SK-N-SH (cell line): Measurements from ENCODE around the gene UBTD2. TPM values are rescaled to one million over a fixed set of nuclear protein-coding genes. Genes with fewer than 3 reads are reported as not detected.

Source experiments
- CTCF ChIA-PET: fragments of 300-600, 350-600 bp; formaldehyde crosslinking; extraction: SDS; loops from one replicate; lab custom pipeline; 2021; lab: Yijun Ruan, JAX
- POLR2A ChIA-PET: fragments of 350-600 bp; sonication (Branson Sonifier 250); formaldehyde crosslinking; extraction: SDS; loops from one replicate; lab custom pipeline; 2020; ENCODE audit warnings: antibody characterized with exemption, inconsistent platforms; lab: Yijun Ruan, JAX
- DNase-seq: peaks from one replicate; pipeline ENCODE4 v3.0.0; 2012
- H2AFZ ChIP-seq: fragments of 200-600 bp; sonication (generic); 2 replicates; pipeline ENCODE4 v1.8.1; 2016; ENCODE audit warnings: antibody characterized with exemption, mild to moderate bottlenecking, low read depth
- H3F3A ChIP-seq: fragments of 200-600 bp; sonication (generic); replicated peaks from 2 replicates; pipeline ENCODE3; 2016; ENCODE audit warnings: antibody characterized with exemption, mild to moderate bottlenecking; ENCODE audit not compliant: insufficient read depth
- H3K27ac ChIP-seq, 2 experiments: fragments of 200-500 bp in 1 of 2; fragments of 200-600 bp in 1 of 2; sonication (Bioruptor generic) in 1 of 2; sonication (generic), shearing (Covaris generic) in 1 of 2; 2 replicates each; pipeline versions ENCODE4 v1.5.1 to v1.6.1; 2014 to 2016; ENCODE audit warnings: low read depth in 2 of 2, inconsistent platforms in 1 of 2, low read length in 1 of 2, mild to moderate bottlenecking in 1 of 2, mixed read lengths in 1 of 2
- H3K27me3 ChIP-seq: fragments of 200-600 bp; sonication (generic), shearing (Covaris generic); 2 replicates; pipeline ENCODE4 v1.6.1; 2016; ENCODE audit warnings: mixed run types; ENCODE audit not compliant: insufficient read depth
- H3K36me3 ChIP-seq, 2 experiments: fragments of 200-500 bp in 1 of 2; fragments of 200-600 bp in 1 of 2; sonication (Bioruptor generic) in 1 of 2; sonication (generic) in 1 of 2; replicated peaks in 1 of 2; 2 replicates each; pipeline versions ENCODE3 to v1.5.1; 2014 to 2016; ENCODE audit warnings: low read length in 1 of 2, mild to moderate bottlenecking in 1 of 2; ENCODE audit not compliant: insufficient read depth in 2 of 2, control insufficient read depth in 1 of 2
- H3K4me1 ChIP-seq, 2 experiments: fragments of 200-500 bp in 1 of 2; fragments of 200-600 bp in 1 of 2; sonication (Bioruptor generic) in 1 of 2; sonication (generic), shearing (Covaris generic) in 1 of 2; 2 replicates each; pipeline versions ENCODE4 v1.5.1 to v1.6.1; 2014 to 2016; ENCODE audit warnings: low read depth in 1 of 2, low read length in 1 of 2, mixed run types in 1 of 2; ENCODE audit not compliant: insufficient read depth in 2 of 2, control insufficient read depth in 1 of 2
- H3K4me2 ChIP-seq: fragments of 200-600 bp; sonication (generic), shearing (Covaris generic); 2 replicates; pipeline ENCODE4 v1.6.1; 2017; ENCODE audit warnings: mixed run types
- H3K4me3 ChIP-seq, 2 experiments: fragments of 200-500 bp in 1 of 2; fragments of 200-600 bp in 1 of 2; sonication (Bioruptor generic) in 1 of 2; sonication (generic), shearing (Covaris generic) in 1 of 2; 2 replicates each; pipeline versions ENCODE4 v1.5.1 to v1.8.1; 2014 to 2016; ENCODE audit warnings: low read depth in 2 of 2, inconsistent platforms in 1 of 2, low read length in 1 of 2, mild to moderate bottlenecking in 1 of 2, mixed read lengths in 1 of 2, moderate library complexity in 1 of 2
- H3K79me2 ChIP-seq: fragments of 200-600 bp; sonication (generic); 2 replicates; pipeline ENCODE4 v1.8.1; 2017; ENCODE audit warnings: mild to moderate bottlenecking; ENCODE audit not compliant: insufficient read depth
- H3K9ac ChIP-seq: fragments of 200-600 bp; sonication (generic); 2 replicates; pipeline ENCODE4 v1.6.1; 2017; ENCODE audit warnings: mixed run types
- H3K9me2 ChIP-seq: fragments of 200-600 bp; sonication (generic); 2 replicates; pipeline ENCODE4 v1.6.1; 2017; ENCODE audit warnings: mixed run types
- H3K9me3 ChIP-seq: fragments of 200-600 bp; sonication (generic); 2 replicates; pipeline ENCODE4 v1.6.1; 2017; ENCODE audit warnings: mixed run types, mild to moderate bottlenecking, moderate library complexity
- H4K20me1 ChIP-seq: fragments of 200-600 bp; sonication (generic); 2 replicates; pipeline ENCODE4 v1.6.1; 2017; ENCODE audit warnings: mild to moderate bottlenecking, mixed run types; ENCODE audit not compliant: insufficient read depth
- EZH2phosphoT487 ChIP-seq: fragments of 200-600 bp; sonication (generic); IDR thresholded peaks from 2 replicates; pipeline ENCODE4 v1.6.1; 2017; ENCODE audit warnings: low read depth, mixed run types, mild to moderate bottlenecking, antibody characterized with exemption, moderate library complexity, borderline replicate concordance
- FOXM1 ChIP-seq: IDR thresholded peaks from 2 replicates; pipeline ENCODE4 v1.4.0; 2012; ENCODE audit warnings: low read depth, mild to moderate bottlenecking
- IRF3 ChIP-seq: fragments of 150-350 bp; IDR thresholded peaks from 2 replicates; pipeline ENCODE4 v1.6.1; 2016; ENCODE audit warnings: mild to moderate bottlenecking, low read depth, low read length
- MXI1 ChIP-seq: IDR thresholded peaks from 2 replicates; pipeline ENCODE4 v1.6.1; 2012; ENCODE audit warnings: mild to moderate bottlenecking, low read depth, low read length, improper control_type of control experiment
- NRF1 ChIP-seq: IDR thresholded peaks from 2 replicates; pipeline ENCODE4 v1.6.1; 2012; ENCODE audit warnings: low read depth, mild to moderate bottlenecking, low read length
- PBX3 ChIP-seq: IDR thresholded peaks from 2 replicates; pipeline ENCODE4; 2012
- POLR2AphosphoS5 ChIP-seq: IDR thresholded peaks from 2 replicates; pipeline ENCODE4 v1.6.1; 2012; ENCODE audit warnings: low read depth, low read length
- RCOR1 ChIP-seq: fragments of 150-350 bp; IDR thresholded peaks from 2 replicates; pipeline ENCODE4 v1.6.1; 2017; ENCODE audit warnings: antibody characterized with exemption, low read length
- SIN3A ChIP-seq: IDR thresholded peaks from 2 replicates; pipeline ENCODE4 v1.6.1; 2012; ENCODE audit warnings: low read depth, mild to moderate bottlenecking, low read length, moderate library complexity, borderline replicate concordance
- TAF1 ChIP-seq: IDR thresholded peaks from 2 replicates; pipeline ENCODE4 v1.6.1; 2012; ENCODE audit warnings: low read depth, mild to moderate bottlenecking, low read length, moderate library complexity, borderline replicate concordance
- TCF12 ChIP-seq: IDR thresholded peaks from 2 replicates; pipeline ENCODE4 v1.4.0; 2012
- USF2 ChIP-seq: fragments of 150-350 bp; IDR thresholded peaks from 2 replicates; pipeline ENCODE4 v1.6.1; 2017; ENCODE audit warnings: antibody characterized with exemption, low read length, low read depth, borderline replicate concordance
- WGBS: methylation state at CpG from one replicate; pipeline ENCODE4 v1.1.6; 2017; ENCODE audit warnings: low lambda C conversion rate; 5-methylcytosine and 5-hydroxymethylcytosine counted together
- polyA plus RNA-seq, 3 experiments: library from polyadenylated mRNA; depleted of rRNA; stranded (reverse); fragments of >200 nt; gene quantifications; 2 replicates each; pipeline ENCODE4 v1.2.3, GENCODE V29; 2012
- TF ChIP-seq, protein P1 (sequence below): IDR thresholded peaks from 2 replicates; pipeline ENCODE4 v1.4.0; 2012; ENCODE audit warnings: low read depth, borderline replicate concordance
- TF ChIP-seq, protein P2 (sequence below): IDR thresholded peaks from 2 replicates; pipeline ENCODE4 v1.4.0; 2012; ENCODE audit warnings: low read depth
- TF ChIP-seq, protein P3 (sequence below): fragments of 200-600 bp; sonication (generic); IDR thresholded peaks from 2 replicates; pipeline ENCODE4 v1.6.1; 2017; ENCODE audit warnings: antibody characterized with exemption, mild to moderate bottlenecking, moderate library complexity

UBTD2 gene
- polyA plus RNA-seq, 1 of the 3 experiments (the other 2 are of a cell fraction): 13.8 TPM

DNA sequence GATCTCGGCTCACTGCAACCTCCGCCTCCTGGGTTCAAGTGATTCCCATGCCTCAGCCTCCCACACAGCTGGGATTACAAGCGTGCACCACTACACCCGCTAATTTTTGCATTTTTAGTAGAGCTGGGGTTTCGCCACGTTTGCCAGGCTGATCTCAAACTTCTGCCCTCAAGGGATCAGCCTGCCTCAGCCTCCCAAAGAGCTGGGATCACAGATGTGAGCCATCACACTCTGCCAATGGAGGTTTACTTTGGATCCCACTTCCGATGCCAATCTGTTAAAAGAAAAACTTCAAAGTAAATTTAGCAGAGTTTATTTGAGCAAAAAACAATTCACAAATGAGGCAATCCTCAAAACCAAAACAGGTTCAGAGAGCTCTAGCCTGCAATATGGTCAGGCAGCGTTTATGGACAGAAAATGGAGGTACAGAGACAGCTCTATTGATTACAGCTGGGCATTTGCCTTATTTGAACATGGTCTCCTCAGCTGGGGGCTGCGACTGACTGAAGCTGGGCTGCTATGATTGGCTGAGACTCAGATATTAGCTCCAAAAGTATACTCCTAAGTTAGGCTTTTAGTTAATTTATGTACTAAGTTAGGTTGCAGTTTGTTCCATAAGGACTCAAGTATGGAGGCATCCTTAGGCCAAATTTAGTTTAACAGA lies 18.6 kb upstream of the UBTD2 start:
- CTCF ChIA-PET: interaction anchor here (0.6 to 2.1 kb wide), 6 partner anchors 9 to 149 kb away, joined by 3 to 12 read pairs (median 4); no protein-coding TSS in a partner anchor
- Histone ChIP-seq H3K9ac (no peak overlapping the region), H3K9me2 (no peaks in the 10 kb centered on the region), H3K4me2 (no peak overlapping the region), H3K27me3 (no peaks in the 10 kb centered on the region), H3K27ac (no peak overlapping the region), H3F3A (no peaks in the 10 kb centered on the region), H3K36me3 (no peaks in the 10 kb centered on the region), H4K20me1 (no peaks in the 10 kb centered on the region), H2AFZ (no peak overlapping the region), H3K4me1 (no peaks in the 10 kb centered on the region), H3K9me3 (no peaks in the 10 kb centered on the region; the same call in 1 of the 2 replicates), H3K4me3 (no peak overlapping the region), H3K79me2 (no peaks in the 10 kb centered on the region)
- WGBS: 76% methylated on average over 9 of the region's 9 CpGs
- POLR2A ChIA-PET: no interaction called here
- no peak for DNase-seq
- TF ChIP-seq NRF1: no peak
- TF ChIP-seq, protein P1, sequence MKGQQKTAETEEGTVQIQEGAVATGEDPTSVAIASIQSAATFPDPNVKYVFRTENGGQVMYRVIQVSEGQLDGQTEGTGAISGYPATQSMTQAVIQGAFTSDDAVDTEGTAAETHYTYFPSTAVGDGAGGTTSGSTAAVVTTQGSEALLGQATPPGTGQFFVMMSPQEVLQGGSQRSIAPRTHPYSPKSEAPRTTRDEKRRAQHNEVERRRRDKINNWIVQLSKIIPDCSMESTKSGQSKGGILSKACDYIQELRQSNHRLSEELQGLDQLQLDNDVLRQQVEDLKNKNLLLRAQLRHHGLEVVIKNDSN: no peak
- no peak for TF ChIP-seq IRF3
- TF ChIP-seq POLR2AphosphoS5: no peak
- TF ChIP-seq PBX3: no peak
- TF ChIP-seq, protein P2, sequence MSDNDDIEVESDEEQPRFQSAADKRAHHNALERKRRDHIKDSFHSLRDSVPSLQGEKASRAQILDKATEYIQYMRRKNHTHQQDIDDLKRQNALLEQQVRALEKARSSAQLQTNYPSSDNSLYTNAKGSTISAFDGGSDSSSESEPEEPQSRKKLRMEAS: no peak
- TF ChIP-seq MXI1: no peak
- TF ChIP-seq USF2: no peak
- TF ChIP-seq, protein P3, sequence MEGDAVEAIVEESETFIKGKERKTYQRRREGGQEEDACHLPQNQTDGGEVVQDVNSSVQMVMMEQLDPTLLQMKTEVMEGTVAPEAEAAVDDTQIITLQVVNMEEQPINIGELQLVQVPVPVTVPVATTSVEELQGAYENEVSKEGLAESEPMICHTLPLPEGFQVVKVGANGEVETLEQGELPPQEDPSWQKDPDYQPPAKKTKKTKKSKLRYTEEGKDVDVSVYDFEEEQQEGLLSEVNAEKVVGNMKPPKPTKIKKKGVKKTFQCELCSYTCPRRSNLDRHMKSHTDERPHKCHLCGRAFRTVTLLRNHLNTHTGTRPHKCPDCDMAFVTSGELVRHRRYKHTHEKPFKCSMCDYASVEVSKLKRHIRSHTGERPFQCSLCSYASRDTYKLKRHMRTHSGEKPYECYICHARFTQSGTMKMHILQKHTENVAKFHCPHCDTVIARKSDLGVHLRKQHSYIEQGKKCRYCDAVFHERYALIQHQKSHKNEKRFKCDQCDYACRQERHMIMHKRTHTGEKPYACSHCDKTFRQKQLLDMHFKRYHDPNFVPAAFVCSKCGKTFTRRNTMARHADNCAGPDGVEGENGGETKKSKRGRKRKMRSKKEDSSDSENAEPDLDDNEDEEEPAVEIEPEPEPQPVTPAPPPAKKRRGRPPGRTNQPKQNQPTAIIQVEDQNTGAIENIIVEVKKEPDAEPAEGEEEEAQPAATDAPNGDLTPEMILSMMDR: no peak
- TF ChIP-seq EZH2phosphoT487: no peak
- TF ChIP-seq RCOR1: no peak
- TF ChIP-seq TAF1: no peak
- TF ChIP-seq SIN3A: no peak
- TF ChIP-seq TCF12: no peak
- TF ChIP-seq FOXM1: no peak
